Parathyroid adenoma (tissue), 2 donors: ENCODE results near the gene ANAPC1.
"Not testable (repeated sequence)": the region's sequence is repeated elsewhere in the genome, so short reads cannot be mapped to it uniquely, and the experiment has no call there.

Experiments used
- H2AFZ ChIP-seq: fragments of 300-600 bp; sonication (generic); one replicate; pipeline ENCODE4 v1.7.0; 2017; ENCODE audit warnings: antibody characterized with exemption, mild to moderate bottlenecking
- H3K27ac ChIP-seq: fragments of 300-600 bp; sonication (generic); one replicate; pipeline ENCODE4 v1.7.0; 2017
- H3K27me3 ChIP-seq: fragments of 300-600 bp; sonication (generic); one replicate; pipeline ENCODE4 v1.7.0; 2017; ENCODE audit warnings: low read length; ENCODE audit not compliant: control insufficient read depth, insufficient read depth
- H3K36me3 ChIP-seq: fragments of 300-600 bp; sonication (generic); one replicate; pipeline ENCODE4 v1.7.0; 2017; ENCODE audit warnings: low read length; ENCODE audit not compliant: control insufficient read depth, insufficient read depth
- H3K4me1 ChIP-seq: fragments of 300-600 bp; sonication (generic); one replicate; pipeline ENCODE4 v1.7.0; 2017; ENCODE audit warnings: control low read depth
- H3K4me2 ChIP-seq: fragments of 300-600 bp; sonication (generic); one replicate; pipeline ENCODE4 v1.7.0; 2017; ENCODE audit warnings: low read length
- H3K4me3 ChIP-seq: fragments of 300-600 bp; sonication (generic); one replicate; pipeline ENCODE4 v1.7.0; 2017; ENCODE audit warnings: low read depth, low read length
- H3K79me2 ChIP-seq: fragments of 300-600 bp; sonication (generic); one replicate; pipeline ENCODE4 v1.7.0; 2017; ENCODE audit warnings: control low read depth
- H3K9ac ChIP-seq: fragments of 300-600 bp; sonication (generic); one replicate; pipeline ENCODE4 v1.7.0; 2017; ENCODE audit warnings: mild to moderate bottlenecking
- H3K9me3 ChIP-seq: fragments of 300-600 bp; sonication (generic); one replicate; pipeline ENCODE4 v1.7.0; 2017; ENCODE audit warnings: low read length; ENCODE audit not compliant: control insufficient read depth
- TF ChIP-seq, protein P1 (sequence below): fragments of 300-600 bp; sonication (generic); IDR thresholded peaks from one replicate; pipeline ENCODE4 v1.7.0; 2017; ENCODE audit warnings: antibody characterized with exemption, mild to moderate bottlenecking
- donor health status: primary hyperparathyroidism.

The ANAPC1 gene

DNA sequence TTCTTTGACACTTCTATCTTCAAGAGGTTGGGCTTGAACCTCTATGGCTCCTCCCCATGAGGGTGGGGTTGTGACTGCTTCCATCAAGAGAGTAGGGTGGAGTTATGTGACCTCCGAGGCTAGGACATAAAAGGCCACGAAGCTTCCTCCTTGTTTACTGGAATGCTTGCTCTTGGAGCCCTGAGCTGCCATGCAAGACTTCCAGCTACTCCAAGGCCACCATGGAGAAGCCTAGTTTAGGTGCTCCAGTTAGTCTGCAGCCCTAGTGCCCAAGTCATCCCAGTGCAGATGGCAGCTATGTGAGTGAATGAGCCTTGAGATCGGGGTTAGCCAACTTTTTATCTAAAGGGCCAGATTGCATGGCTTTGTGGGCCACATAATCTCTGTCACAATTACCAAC lies 12.0 kb upstream of the ANAPC1 start:
- Histone ChIP-seq H3K36me3 (no peaks in the 10 kb centered on the region), H2AFZ (peak overlapping the region; percentile 30), H3K4me2 (no peak overlapping the region), H3K79me2 (peaks cover 3% of the 10 kb centered on the region), H3K9me3 (no peaks in the 10 kb centered on the region), H3K27me3 (no peaks in the 10 kb centered on the region), H3K27ac (no peak overlapping the region), H3K9ac (no peak overlapping the region), H3K4me3 (no peak overlapping the region), H3K4me1 (peaks cover 8% of the 10 kb centered on the region)
- TF ChIP-seq, protein P1, sequence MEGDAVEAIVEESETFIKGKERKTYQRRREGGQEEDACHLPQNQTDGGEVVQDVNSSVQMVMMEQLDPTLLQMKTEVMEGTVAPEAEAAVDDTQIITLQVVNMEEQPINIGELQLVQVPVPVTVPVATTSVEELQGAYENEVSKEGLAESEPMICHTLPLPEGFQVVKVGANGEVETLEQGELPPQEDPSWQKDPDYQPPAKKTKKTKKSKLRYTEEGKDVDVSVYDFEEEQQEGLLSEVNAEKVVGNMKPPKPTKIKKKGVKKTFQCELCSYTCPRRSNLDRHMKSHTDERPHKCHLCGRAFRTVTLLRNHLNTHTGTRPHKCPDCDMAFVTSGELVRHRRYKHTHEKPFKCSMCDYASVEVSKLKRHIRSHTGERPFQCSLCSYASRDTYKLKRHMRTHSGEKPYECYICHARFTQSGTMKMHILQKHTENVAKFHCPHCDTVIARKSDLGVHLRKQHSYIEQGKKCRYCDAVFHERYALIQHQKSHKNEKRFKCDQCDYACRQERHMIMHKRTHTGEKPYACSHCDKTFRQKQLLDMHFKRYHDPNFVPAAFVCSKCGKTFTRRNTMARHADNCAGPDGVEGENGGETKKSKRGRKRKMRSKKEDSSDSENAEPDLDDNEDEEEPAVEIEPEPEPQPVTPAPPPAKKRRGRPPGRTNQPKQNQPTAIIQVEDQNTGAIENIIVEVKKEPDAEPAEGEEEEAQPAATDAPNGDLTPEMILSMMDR: no peak

GRCh38 chr2:111884592-111884964 lies 585 bp upstream of the ANAPC1 start:
- H3K9me3 ChIP-seq: no peaks in the 10 kb centered on the region
- peak overlapping the region; percentile 76 for H3K4me2 ChIP-seq
- peak overlapping the region; percentile 94 for H2AFZ ChIP-seq
- H3K4me1 ChIP-seq: no peaks in the 10 kb centered on the region
- TF ChIP-seq, protein P1: no peak
- no peak overlapping the region for H3K9ac ChIP-seq
- H3K36me3 ChIP-seq: no peaks in the 10 kb centered on the region
- no peaks in the 10 kb centered on the region for H3K27me3 ChIP-seq
- H3K4me3 ChIP-seq: peak overlapping the region; percentile 82
- H3K79me2 ChIP-seq: no peaks in the 10 kb centered on the region
- H3K27ac ChIP-seq: peak overlapping the region; percentile 58

DNA sequence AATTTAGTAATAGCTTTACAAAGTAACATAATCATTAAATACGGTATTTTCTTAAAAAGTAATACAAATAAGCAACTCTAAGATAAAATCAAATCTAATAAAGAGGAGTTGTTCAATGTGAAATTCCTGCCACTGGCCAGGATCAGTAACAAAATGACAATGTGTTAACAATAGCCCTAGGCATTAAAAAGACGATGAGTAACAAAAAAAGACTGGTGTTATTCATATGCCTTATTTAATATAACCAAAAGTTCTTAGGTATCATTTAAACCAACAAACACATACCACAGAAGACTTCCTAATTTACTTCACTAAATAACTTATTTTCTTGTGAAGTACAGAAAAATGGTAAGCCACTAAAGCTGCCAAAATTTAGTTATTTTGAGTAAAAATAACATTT lies 11.2 kb downstream of the ANAPC1 start:
- not testable (repeated sequence) for H3K27me3 ChIP-seq, H3K9ac ChIP-seq, H3K36me3 ChIP-seq, H3K4me2 ChIP-seq, H3K27ac ChIP-seq, H3K79me2 ChIP-seq, H3K4me3 ChIP-seq, H3K4me1 ChIP-seq, H3K9me3 ChIP-seq, H2AFZ ChIP-seq

GRCh38 chr2:111865124-111865523 lies 18.9 kb downstream of the ANAPC1 start:
- H3K36me3 ChIP-seq, H3K9me3 ChIP-seq, H3K4me1 ChIP-seq: not testable (repeated sequence)

GRCh38 chr2:111860005-111860404 lies 24.0 kb downstream of the ANAPC1 start:
- H3K4me1 ChIP-seq, H3K79me2 ChIP-seq, H3K27me3 ChIP-seq, H3K36me3 ChIP-seq, H3K4me2 ChIP-seq, H3K9ac ChIP-seq, H2AFZ ChIP-seq, H3K4me3 ChIP-seq, H3K27ac ChIP-seq, H3K9me3 ChIP-seq: not testable (repeated sequence)

More at GRCh38 chr2:111865124-111865523, 18.9 kb downstream of the ANAPC1 start:
- H3K27me3 ChIP-seq, H2AFZ ChIP-seq, H3K79me2 ChIP-seq, H3K27ac ChIP-seq, H3K4me3 ChIP-seq, H3K4me2 ChIP-seq, H3K9ac ChIP-seq: not testable (repeated sequence)

GRCh38 chr2:111852544-111852943 lies 31.4 kb downstream of the ANAPC1 start:
- H3K9ac ChIP-seq, H3K4me1 ChIP-seq, H3K27me3 ChIP-seq, H3K4me3 ChIP-seq, H3K36me3 ChIP-seq, H2AFZ ChIP-seq, H3K4me2 ChIP-seq, H3K79me2 ChIP-seq, H3K9me3 ChIP-seq: not testable (repeated sequence)
- H3K27ac ChIP-seq: peak overlapping the region; percentile 47

- H3K79me2 ChIP-seq, H3K27ac ChIP-seq, H3K36me3 ChIP-seq, H2AFZ ChIP-seq, H3K9me3 ChIP-seq, H3K27me3 ChIP-seq, H3K4me2 ChIP-seq, H3K4me1 ChIP-seq, H3K4me3 ChIP-seq, H3K9ac ChIP-seq: not testable (repeated sequence)
- TF ChIP-seq, protein P1: peak; percentile 38
Measured at GRCh38 chr2:111850646-111851045, 33.3 kb downstream of the ANAPC1 start.

DNA sequence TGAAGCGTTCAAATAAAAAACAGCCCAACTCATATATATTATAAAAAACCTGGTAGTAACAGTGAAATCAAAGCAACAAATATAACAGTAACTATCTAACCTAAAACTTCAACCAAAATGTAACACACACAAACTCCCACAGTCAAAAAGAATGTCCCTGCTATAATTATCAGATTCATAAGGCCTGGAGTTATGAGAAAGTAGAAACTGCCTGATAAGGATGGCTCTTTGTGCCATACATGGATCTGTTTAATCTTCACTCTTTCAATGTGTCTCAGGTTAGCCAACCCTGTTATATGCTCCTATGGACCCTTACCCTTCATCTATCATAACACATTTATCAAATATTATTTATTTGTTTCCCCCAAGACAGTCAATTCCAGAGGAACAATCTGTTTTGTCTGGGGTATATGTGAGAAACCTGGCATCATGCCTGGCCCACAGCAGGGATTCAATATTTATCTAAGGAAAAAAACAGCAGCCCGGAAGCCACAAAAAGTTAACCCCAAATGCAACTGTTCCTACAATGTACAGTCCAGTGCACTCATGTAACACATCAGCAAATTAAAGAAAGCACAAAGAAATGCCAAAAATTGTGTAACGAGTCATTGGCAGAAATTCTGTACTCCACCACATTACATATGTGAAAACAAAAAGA lies 44.2 kb downstream of the ANAPC1 start:
- H2AFZ ChIP-seq, H3K27ac ChIP-seq, H3K4me1 ChIP-seq, H3K4me3 ChIP-seq, H3K9ac ChIP-seq, H3K27me3 ChIP-seq, H3K9me3 ChIP-seq, H3K4me2 ChIP-seq, H3K36me3 ChIP-seq, H3K79me2 ChIP-seq: not testable (repeated sequence)

DNA sequence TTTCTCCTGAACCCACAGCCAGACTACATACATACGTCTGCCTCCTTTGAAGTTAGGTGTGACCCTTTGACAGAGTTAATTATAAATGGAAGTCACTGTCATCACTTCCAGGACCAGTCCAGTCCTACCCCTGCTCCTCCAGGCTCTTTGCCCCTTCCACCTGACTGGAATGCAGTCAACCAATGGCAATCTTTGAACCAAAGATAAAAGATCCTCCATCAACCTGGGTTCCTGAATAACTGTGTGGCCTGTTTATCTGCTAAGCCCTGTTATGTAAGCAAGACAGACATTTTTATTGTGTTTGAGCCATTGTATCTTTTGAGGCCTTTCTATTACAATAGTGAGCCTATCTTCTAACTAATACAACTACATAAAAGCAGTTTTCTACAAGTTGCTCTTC lies 45.0 kb downstream of the ANAPC1 start:
- H3K9ac ChIP-seq, H3K79me2 ChIP-seq, H3K36me3 ChIP-seq, H3K4me1 ChIP-seq, H3K27me3 ChIP-seq, H2AFZ ChIP-seq, H3K9me3 ChIP-seq, H3K4me3 ChIP-seq, H3K27ac ChIP-seq, H3K4me2 ChIP-seq: not testable (repeated sequence)
